CD4-positive, alpha-beta T cell (primary cell): ENCODE results near the gene SCGB1C1. TPM values are rescaled to one million over a fixed set of nuclear protein-coding genes. Genes with fewer than 3 reads are reported as not detected.
"Not testable (repeated sequence)": the region's sequence is repeated elsewhere in the genome, so short reads cannot be mapped to it uniquely, and the experiment has no call there.

Experiments
- ATAC-seq: fragments of 200-7000 bp; cut with Tn5 transposase; one replicate; pipeline ENCODE4 v1.10.0; 2022; ENCODE audit warnings: mild to moderate bottlenecking; ENCODE audit not compliant: poor library complexity
- CTCF ChIA-PET: fragments of 350-600 bp; sonication (Branson Sonifier 250); formaldehyde crosslinking; loops from one replicate; lab custom pipeline; 2021; ENCODE audit warnings: antibody characterized with exemption, inconsistent platforms; lab: Charles Lee
- POLR2A ChIA-PET: fragments of 350-600 bp; sonication (Branson Sonifier 250); formaldehyde crosslinking; loops from one replicate; lab custom pipeline; 2021; ENCODE audit warnings: antibody characterized with exemption, inconsistent platforms; lab: Charles Lee
- DNase-seq, 14 experiments: peaks; one replicate each; pipeline ENCODE4 v3.0.0-alpha.2; 2013 to 2020; ENCODE audit warnings: mixed read lengths in 2 of 14
- H3K27ac ChIP-seq, 2 donors: one replicate each; pipeline versions ENCODE4 v1.5.1 to v1.7.0; 2013; ENCODE audit warnings: low read length in 2 of 2, low read depth in 1 of 2, mild to moderate bottlenecking in 1 of 2
- H3K27me3 ChIP-seq, 2 experiments: 1 replicate in 1 of 2; 2 replicates in 1 of 2; pipeline versions ENCODE4 v1.6.1 to v1.7.0; 2013; ENCODE audit warnings: low read length in 2 of 2, control low read depth in 1 of 2, mild to moderate bottlenecking in 1 of 2, moderate library complexity in 1 of 2; ENCODE audit not compliant: insufficient read depth in 2 of 2, control insufficient read depth in 1 of 2
- H3K36me3 ChIP-seq: one replicate; pipeline ENCODE4 v1.6.1; 2013; ENCODE audit warnings: low read length, control low read depth; ENCODE audit not compliant: insufficient read depth
- H3K4me1 ChIP-seq: one replicate; pipeline ENCODE4 v1.6.1; 2013; ENCODE audit warnings: low read length, control low read depth; ENCODE audit not compliant: insufficient read depth
- H3K4me3 ChIP-seq: one replicate; pipeline ENCODE4 v1.5.1; 2013; ENCODE audit warnings: mild to moderate bottlenecking, low read length, moderate library complexity
- H3K9me3 ChIP-seq, 2 experiments: 1 replicate in 1 of 2; 2 replicates in 1 of 2; pipeline versions ENCODE4 v1.6.1 to v1.7.0; 2013; ENCODE audit warnings: low read length in 2 of 2, mild to moderate bottlenecking in 2 of 2, control low read depth in 1 of 2, moderate library complexity in 1 of 2; ENCODE audit not compliant: control insufficient read depth in 1 of 2, insufficient read depth in 1 of 2
- H3K27ac Mint-ChIP-seq: one replicate; pipeline ENCODE4 v1.8.0; 2020; ENCODE audit warnings: mixed read lengths
- H3K27me3 Mint-ChIP-seq: one replicate; pipeline ENCODE4 v1.8.0; 2021; ENCODE audit warnings: mixed read lengths
- H3K36me3 Mint-ChIP-seq: one replicate; pipeline ENCODE4 v1.8.0; 2021; ENCODE audit warnings: low read depth, mixed read lengths
- H3K4me1 Mint-ChIP-seq: one replicate; pipeline ENCODE4 v1.8.0; 2021; ENCODE audit warnings: low read depth, mixed read lengths
- H3K4me3 Mint-ChIP-seq: one replicate; pipeline ENCODE4 v1.8.0; 2020; ENCODE audit warnings: mild to moderate bottlenecking, mixed read lengths
- H3K9me3 Mint-ChIP-seq: one replicate; pipeline ENCODE4 v1.8.0; 2020; ENCODE audit warnings: mixed read lengths
- intact Hi-C, 2 experiments: fragments of 100-400 bp; cut with DNase I in 1 of 2; cut with micrococcal nuclease in 1 of 2; formaldehyde crosslinking; loops; one replicate each; pipeline versions ENCODE4 v1.15.1 to v1.9.0; 2023 to 2025; cut with DNase I, micrococcal nuclease
- polyA plus RNA-seq, 2 donors: library from polyadenylated mRNA; unstranded; fragments of 120-200 nt; gene quantifications; one replicate each; pipeline ENCODE4 v1.2.1, GENCODE V29; 2013
- total RNA-seq, 174 experiments: library from RNA in 2 of 174; stranded (reverse) in 2 of 174; gene quantifications; one replicate each; pipeline ENCODE4 v1.2.3 and lab custom pipeline; 2021 to 2026

Gene SCGB1C1
- not detected for total RNA-seq
- not detected for polyA plus RNA-seq (2013, experiment 1 of 2)
- 0.23 TPM for polyA plus RNA-seq (2013, experiment 2 of 2)
- total RNA-seq (lab: John Stamatoyannopoulos, UW), result 0 to 0.11 (median 0) reads per million in 172 experiments

GRCh38 chr11:192674-193128 lies at the start of gene SCGB1C1:
Gene SCGB1C1, plus strand, starts transcription at chr11:193078. Its CDS starts 22 bp downstream, at chr11:193100.
- Mint-ChIP-seq H3K27ac (peak within 1 kb of the TSS; percentile 62), H3K4me3 (peak within 1 kb of the TSS; percentile 38), H3K4me1 (peaks cover 14% of the 10 kb centered on the region)
- H3K27ac ChIP-seq, H3K36me3 ChIP-seq, H3K9me3 Mint-ChIP-seq, ATAC-seq, H3K9me3 ChIP-seq, H3K4me3 ChIP-seq, H3K27me3 ChIP-seq, H3K36me3 Mint-ChIP-seq, intact Hi-C loops, DNase-seq, CTCF ChIA-PET, H3K27me3 Mint-ChIP-seq, POLR2A ChIA-PET: not testable (repeated sequence)
- peaks cover 16% of the 10 kb centered on the region for H3K4me1 ChIP-seq

GRCh38 chr11:180242-180641 lies 12.6 kb upstream of the SCGB1C1 start:
- intact Hi-C loops, H3K9me3 ChIP-seq, H3K36me3 Mint-ChIP-seq, ATAC-seq, H3K4me3 ChIP-seq, H3K27me3 ChIP-seq, H3K36me3 ChIP-seq, CTCF ChIA-PET, H3K27me3 Mint-ChIP-seq, DNase-seq, H3K4me3 Mint-ChIP-seq, H3K27ac Mint-ChIP-seq, POLR2A ChIA-PET, H3K4me1 Mint-ChIP-seq, H3K27ac ChIP-seq, H3K9me3 Mint-ChIP-seq, H3K4me1 ChIP-seq: not testable (repeated sequence)

- ATAC-seq (peak; percentile 2), DNase-seq (peak in 4 of 14 experiments; percentile 0 to 61 (median 23))
- H3K4me1 ChIP-seq, result peaks cover 16% of the 10 kb centered on the region
- H3K36me3 ChIP-seq, H3K4me3 Mint-ChIP-seq, H3K27ac ChIP-seq, H3K9me3 Mint-ChIP-seq, H3K9me3 ChIP-seq, CTCF ChIA-PET, H3K36me3 Mint-ChIP-seq, POLR2A ChIA-PET, H3K4me3 ChIP-seq, H3K27me3 Mint-ChIP-seq, H3K27me3 ChIP-seq, intact Hi-C loops, H3K27ac Mint-ChIP-seq: not testable (repeated sequence)
- H3K4me1 Mint-ChIP-seq, result peaks cover 14% of the 10 kb centered on the region
These were observed 3.6 kb upstream of the SCGB1C1 start for GRCh38 chr11:189200-189783.

- ATAC-seq, result peak; percentile 65
- H3K4me1 Mint-ChIP-seq, result peaks cover 14% of the 10 kb centered on the region
- H3K27me3 ChIP-seq, intact Hi-C loops, CTCF ChIA-PET, H3K4me3 ChIP-seq, H3K9me3 Mint-ChIP-seq, H3K9me3 ChIP-seq, POLR2A ChIA-PET, H3K4me3 Mint-ChIP-seq, H3K36me3 ChIP-seq, H3K27ac Mint-ChIP-seq, H3K36me3 Mint-ChIP-seq, H3K27me3 Mint-ChIP-seq, H3K27ac ChIP-seq: not testable (repeated sequence)
- peaks cover 16% of the 10 kb centered on the region for H3K4me1 ChIP-seq
- DNase-seq, result peak in 7 of 14 experiments; percentile 22 to 54 (median 35)
These were observed 3.0 kb upstream of the SCGB1C1 start for GRCh38 chr11:189843-190311.

GRCh38 chr11:190546-190945 lies 2.3 kb upstream of the SCGB1C1 start:
- H3K9me3 Mint-ChIP-seq, H3K36me3 ChIP-seq, DNase-seq, H3K27me3 ChIP-seq, H3K27me3 Mint-ChIP-seq, H3K27ac ChIP-seq, H3K4me3 ChIP-seq, H3K27ac Mint-ChIP-seq, CTCF ChIA-PET, ATAC-seq, H3K9me3 ChIP-seq, H3K4me3 Mint-ChIP-seq, H3K36me3 Mint-ChIP-seq, intact Hi-C loops, POLR2A ChIA-PET: not testable (repeated sequence)
- peaks cover 14% of the 10 kb centered on the region for H3K4me1 Mint-ChIP-seq
- peaks cover 16% of the 10 kb centered on the region for H3K4me1 ChIP-seq
